Osteocyte (in vitro differentiated cells): ENCODE measurements around the gene CDC42BPB. TPM values are rescaled to one million over a fixed set of nuclear protein-coding genes. Genes with fewer than 3 reads are reported as not detected.

Source experiments
- DNase-seq: peaks from one replicate; pipeline ENCODE4 v3.0.0; 2021; ENCODE audit warnings: mixed read lengths; ENCODE audit not compliant: unreplicated experiment; ENCODE audit errors: extremely low spot score
- H3K27ac Mint-ChIP-seq: one replicate; pipeline ENCODE4 v1.8.0; 2021; ENCODE audit warnings: mild to moderate bottlenecking, mixed read lengths; ENCODE audit not compliant: unreplicated experiment
- H3K27me3 Mint-ChIP-seq: one replicate; pipeline ENCODE4 v1.8.0; 2021; ENCODE audit warnings: mixed read lengths; ENCODE audit not compliant: unreplicated experiment
- H3K36me3 Mint-ChIP-seq: one replicate; pipeline ENCODE4 v1.8.0; 2021; ENCODE audit warnings: mixed read lengths; ENCODE audit not compliant: unreplicated experiment
- H3K4me1 Mint-ChIP-seq: one replicate; pipeline ENCODE4 v1.8.0; 2021; ENCODE audit warnings: mixed read lengths; ENCODE audit not compliant: unreplicated experiment
- H3K4me3 Mint-ChIP-seq: one replicate; pipeline ENCODE4 v1.8.0; 2021; ENCODE audit warnings: mild to moderate bottlenecking, moderate library complexity, mixed read lengths; ENCODE audit not compliant: unreplicated experiment
- H3K9me3 Mint-ChIP-seq: one replicate; pipeline ENCODE4 v1.8.0; 2021; ENCODE audit warnings: mixed read lengths; ENCODE audit not compliant: unreplicated experiment
- CTCF ChIP-seq: fragments of 200-600 bp; sonication (generic); IDR thresholded peaks from 2 replicates; pipeline ENCODE4 v1.5.0; 2021; ENCODE audit warnings: antibody characterized with exemption, mild to moderate bottlenecking, moderate library complexity
- total RNA-seq: library from RNA; stranded (reverse); gene quantifications from 2 replicates; pipeline ENCODE4 v1.2.1, GENCODE V29; 2021

The CDC42BPB gene
- total RNA-seq, 1 donor from 2014 or later: 99.0 TPM

DNA sequence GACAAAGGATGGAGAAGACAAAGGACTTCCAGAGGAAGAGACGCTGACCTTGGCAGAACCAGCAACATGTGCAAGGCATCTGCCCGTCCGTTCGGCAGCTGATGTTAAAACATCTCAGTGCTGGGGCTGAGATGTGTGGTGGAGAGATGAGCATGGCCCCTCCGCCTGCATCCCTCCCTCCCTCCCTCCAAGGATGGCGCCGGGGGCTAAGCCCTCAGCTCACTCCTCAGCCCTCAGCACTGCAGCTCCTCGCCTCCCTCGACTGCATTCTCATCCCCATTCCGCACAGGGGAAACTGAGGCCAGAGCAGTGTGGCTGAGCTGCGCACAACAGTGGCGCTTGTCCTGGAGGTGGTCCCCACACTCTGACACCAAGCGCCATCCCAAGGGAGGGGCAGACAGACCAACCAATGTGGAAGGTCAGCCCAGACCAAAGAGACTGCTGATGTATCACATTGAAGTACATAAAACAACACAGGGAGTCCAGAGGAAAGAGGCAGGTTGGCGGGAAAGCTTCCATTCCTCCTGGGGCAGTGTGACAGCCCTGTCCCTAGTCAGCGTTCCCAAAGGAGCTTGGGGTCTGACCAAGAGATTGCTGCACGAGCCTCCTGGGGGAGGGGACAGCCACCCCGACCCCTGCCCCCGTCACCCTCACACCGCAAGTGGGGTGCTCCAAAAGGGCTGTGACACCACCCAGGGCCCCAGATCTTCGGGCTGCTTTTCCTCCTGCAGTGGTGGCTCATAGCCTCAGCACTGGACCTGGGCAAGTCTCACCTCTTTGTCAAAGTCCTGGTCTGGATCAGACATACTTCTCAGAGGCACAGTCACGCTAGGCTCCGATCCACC, 119.8 kb downstream of the CDC42BPB start:
- no peak for DNase-seq
- H3K36me3 Mint-ChIP-seq: peaks cover 43% of the 10 kb centered on the region
- H3K27me3 Mint-ChIP-seq: no peaks in the 10 kb centered on the region
- no peaks in the 10 kb centered on the region for H3K9me3 Mint-ChIP-seq
- no peak overlapping the region for H3K4me3 Mint-ChIP-seq
- TF ChIP-seq CTCF: no peak
- H3K4me1 Mint-ChIP-seq: no peaks in the 10 kb centered on the region
- no peak overlapping the region for H3K27ac Mint-ChIP-seq

DNA sequence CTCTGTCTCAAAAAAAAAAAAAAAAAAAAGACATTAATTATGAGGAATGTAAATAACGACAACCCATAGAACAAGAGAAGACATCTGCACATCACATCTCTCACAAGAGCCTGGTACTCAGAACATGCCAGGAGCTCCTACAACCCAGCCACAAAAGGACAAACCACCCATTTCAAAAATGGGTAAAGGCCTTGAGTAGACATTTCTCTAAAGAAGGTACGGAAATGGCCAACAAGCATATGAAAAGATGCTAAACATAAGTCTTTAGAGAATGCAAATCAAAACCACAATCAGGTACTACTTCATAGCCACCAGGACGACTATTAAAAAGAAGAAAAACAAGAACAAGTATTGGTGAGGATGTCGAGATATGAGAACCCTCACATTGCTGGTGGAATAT, 121.6 kb downstream of the CDC42BPB start:
- Mint-ChIP-seq H3K36me3 (peaks cover 33% of the 10 kb centered on the region), H3K27me3 (no peaks in the 10 kb centered on the region), H3K4me3 (no peak overlapping the region), H3K9me3 (no peaks in the 10 kb centered on the region), H3K27ac (no peak overlapping the region), H3K4me1 (no peaks in the 10 kb centered on the region)
- no peak for DNase-seq
- TF ChIP-seq CTCF: no peak

DNA sequence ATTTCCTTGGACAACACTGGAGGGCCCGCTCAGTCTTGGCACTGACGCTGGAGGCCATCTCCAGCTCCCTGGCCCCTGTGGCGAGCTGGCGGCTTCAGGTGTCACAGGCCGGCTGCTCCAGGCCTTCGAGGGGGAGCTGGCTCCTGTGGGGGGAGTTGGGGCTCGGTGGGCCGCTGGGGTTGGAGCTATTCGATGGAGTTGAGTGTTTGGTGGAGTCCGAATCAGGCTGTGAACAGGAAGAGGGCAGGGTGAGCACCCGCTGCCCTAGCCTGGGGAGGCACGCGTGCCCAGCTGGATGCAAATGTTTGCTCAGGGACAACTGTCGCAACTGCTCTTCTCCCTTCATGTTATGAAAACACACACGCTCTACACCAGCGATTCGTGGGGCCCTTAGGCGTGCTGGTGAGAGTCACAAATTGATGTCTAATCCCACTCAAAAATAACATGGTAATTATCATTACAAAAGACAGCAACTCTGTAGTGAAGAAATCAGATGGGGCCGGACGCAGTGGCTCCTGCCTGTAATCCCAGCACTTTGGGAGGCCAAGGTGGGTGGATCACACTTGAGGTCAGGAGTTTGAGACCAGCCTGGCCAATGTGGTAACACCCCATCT, 123.6 kb downstream of the CDC42BPB start:
- DNase-seq: no peak
- Mint-ChIP-seq H3K4me1 (peaks cover under 1% of the 10 kb centered on the region), H3K9me3 (no peaks in the 10 kb centered on the region), H3K27ac (no peak overlapping the region), H3K27me3 (no peaks in the 10 kb centered on the region), H3K4me3 (no peak overlapping the region), H3K36me3 (peaks cover 18% of the 10 kb centered on the region)
- no peak for TF ChIP-seq CTCF

- peaks cover 2% of the 10 kb centered on the region for H3K4me1 Mint-ChIP-seq
- DNase-seq: no peak
- no peak overlapping the region for H3K27ac Mint-ChIP-seq
- no peak for TF ChIP-seq CTCF
- H3K9me3 Mint-ChIP-seq: no peaks in the 10 kb centered on the region
- H3K4me3 Mint-ChIP-seq: no peak overlapping the region
- H3K36me3 Mint-ChIP-seq: peaks cover 17% of the 10 kb centered on the region
- H3K27me3 Mint-ChIP-seq: no peaks in the 10 kb centered on the region
Observed at GRCh38 chr14:102932484-102933248, 124.7 kb downstream of the CDC42BPB start.
